Activated CD4-positive, alpha-beta T cell treated with anti-CD3 and anti-CD28 coated beads, Interleukin-2, amount 50 U/mL, for 48 hours (primary cell): ENCODE results near the gene CCL16.
"Not testable (repeated sequence)": the region's sequence is repeated elsewhere in the genome, so short reads cannot be mapped to it uniquely, and the experiment has no call there.

ENCODE experiments used
- DNase-seq, 2 experiments: peaks; one replicate each; pipeline ENCODE4 v3.0.0-alpha.2; 2020

Gene CCL16

DNA sequence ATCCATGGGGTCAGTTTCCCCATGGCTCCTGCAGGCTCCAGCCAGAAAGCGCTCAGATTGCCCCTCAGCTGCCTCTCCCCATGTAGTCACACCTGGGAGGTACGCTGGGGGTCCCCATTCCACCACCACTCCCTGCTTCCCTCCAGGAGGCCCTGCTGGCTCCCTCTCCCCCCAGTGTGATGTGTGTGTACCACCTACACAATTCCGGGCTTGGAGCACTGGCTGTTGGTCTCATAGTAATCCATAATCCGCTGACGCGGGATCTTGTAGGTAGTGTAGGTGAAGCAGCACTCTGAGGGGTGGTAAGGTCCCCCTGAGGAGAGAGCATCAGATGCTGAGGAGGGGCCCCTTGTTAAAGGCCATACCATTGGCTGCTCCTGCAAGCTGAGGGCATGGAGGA lies 2.8 kb upstream of the CCL16 start:
- no peak for DNase-seq

DNA sequence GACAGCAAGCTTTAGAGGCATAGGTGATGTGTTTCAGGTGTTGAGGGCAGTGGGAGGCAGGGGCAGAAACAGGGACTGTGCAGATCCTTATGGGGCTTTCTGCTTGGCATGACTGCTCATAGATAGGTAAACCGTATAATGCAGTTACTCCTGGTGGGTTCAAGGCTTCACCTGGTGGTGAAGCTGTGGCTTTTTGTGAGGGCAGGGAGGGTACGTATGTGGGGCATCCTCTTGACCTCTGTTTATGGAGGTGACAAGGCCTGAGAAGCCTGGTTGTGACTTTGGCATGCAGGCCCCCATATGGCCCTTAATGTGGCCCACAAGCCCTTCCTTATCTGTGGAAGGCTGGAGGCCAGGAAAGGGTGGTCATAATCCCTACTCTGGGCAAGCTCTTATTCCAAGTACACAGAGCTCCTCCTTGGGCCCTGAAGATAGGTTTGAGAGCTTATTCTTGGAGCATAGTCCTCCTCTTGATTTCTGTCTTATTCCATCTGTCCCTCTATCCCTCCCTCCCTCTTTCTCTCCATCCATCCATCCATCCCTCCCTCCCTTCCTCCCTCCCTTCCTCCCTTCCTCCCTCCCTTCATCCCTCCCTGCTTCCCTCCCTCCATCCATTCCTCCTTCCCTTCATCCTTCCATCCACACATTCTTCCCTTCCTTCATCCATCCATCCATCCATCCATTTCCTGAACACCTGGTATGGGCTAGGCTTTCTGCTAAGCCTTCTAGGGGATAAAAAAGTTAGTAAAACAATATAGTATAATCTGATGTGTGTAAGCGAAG lies 1.3 kb upstream of the CCL16 start:
- no peak for DNase-seq

DNA sequence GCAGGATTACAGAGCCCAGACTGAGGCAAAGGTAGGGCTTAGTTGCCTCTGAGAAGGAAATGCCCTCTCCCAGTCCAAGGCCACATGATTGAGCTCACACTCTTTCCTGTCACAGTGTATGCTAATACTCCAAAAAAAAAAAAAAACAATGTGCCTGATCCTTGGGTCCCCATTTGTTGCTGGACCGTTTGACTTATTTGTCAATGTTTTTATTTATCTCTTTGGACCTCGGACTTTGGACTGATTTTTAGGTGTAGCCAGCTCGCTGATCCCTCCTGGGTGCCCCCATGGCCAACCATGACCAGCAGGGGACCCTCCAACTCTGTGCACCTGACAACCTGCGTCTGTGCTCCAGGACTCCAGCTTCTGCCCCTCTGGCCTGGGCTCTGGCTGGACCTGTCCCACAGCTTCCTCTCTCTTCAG lies 622 bp upstream of the CCL16 start:
- peak in 1 of 2 experiments; percentile 17 for DNase-seq

DNA sequence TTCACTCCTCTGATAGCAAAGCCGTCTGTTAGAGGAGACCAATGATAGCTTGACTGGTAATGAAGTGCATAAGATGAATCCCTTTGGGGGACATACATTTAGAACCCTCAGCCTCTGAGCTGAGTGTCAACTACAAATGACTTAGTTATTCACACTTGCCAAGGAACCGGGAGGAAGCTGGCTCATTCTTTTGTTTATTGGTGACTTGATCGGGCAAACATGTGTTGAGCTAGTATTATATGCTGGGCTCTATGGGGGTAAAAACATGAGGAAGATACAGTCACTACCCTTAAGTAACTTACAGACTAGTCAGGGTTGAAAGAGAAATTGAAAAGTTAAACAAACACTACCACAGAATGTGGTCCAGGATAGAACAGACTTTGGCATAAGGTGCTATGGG lies 3.0 kb downstream of the CCL16 start:
- DNase-seq = no peak

DNA sequence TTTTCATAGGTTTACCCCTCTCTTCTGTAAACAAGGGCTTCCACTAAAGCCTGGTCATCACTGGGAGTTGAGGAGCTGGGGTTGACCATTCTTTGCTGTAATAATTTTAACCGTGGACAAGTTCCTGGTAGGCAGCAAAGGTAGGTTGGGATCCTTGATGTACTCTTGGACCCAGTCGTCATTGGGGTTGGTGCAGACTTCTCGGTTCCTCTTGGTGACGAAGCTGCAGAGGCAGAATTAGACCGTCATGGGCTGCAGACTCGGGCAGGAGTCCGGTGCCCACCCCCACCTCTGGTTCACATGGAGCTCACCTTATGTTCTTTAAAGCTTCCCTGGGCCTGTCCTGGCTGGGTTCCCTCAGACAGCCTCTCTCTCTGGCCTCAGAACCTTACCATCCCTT lies 3.8 kb downstream of the CCL16 start:
- DNase-seq = no peak

DNA sequence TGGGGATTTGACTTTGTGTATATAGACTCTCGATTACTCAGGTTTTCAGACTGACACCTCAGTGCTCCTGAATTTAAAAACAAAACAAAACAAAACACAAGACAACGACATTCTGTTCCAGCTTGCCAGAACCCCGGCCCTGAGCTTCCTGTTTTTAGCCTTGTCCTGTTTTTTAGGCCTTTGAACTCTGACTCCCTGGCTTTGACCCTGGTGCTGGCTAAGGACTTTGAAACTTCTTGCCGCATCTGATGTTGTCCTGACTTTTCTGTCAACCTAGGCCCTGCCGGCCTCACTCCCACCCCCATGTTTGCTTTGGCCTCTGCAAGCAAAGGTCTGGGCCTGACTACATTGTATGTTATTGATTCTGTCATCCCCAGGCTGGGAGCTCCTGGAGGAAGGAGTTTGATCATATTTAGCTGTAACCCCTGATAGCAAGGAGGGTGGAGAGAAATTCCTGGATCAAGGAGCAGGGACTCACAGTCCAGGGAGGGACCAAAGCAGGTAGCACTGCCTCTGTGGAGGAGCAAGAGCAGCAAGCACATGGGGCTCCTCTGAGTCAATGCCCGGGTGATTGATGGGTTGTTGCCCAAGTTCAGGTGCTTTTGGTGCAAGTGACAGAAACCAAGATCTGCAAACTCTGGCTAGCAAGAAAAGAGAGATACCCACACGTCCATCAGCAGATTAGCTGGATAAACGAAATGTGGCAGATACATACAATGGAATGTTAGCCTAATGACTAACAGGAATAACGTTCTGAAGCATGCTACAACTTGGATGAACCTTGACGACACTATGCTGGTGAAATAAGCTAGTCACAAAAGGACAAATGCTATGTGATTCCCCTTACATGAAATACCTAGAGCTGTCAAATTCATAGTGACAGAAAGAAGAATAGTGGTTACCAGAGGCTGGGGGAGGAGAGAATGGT lies 7.7 kb downstream of the CCL16 start:
- DNase-seq = no peak

DNA sequence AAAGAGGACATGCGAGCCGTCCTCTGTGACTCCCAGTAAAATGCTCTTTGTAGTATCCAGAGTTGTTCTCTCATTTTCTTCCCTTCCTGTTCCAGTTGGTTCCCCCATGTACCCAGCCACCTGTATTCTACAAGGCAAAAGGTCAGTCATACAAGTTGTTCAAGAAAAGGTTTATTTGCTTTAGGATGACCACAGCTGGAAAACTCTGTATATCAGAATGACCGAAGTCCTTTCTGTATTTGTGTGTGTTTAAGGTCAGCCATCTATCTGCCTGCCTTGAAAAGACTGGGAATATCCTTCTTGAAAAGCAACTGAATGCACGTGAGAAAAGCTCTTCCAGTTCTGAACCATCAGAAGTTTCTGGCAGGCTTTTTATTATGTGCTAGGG lies 8.4 kb downstream of the CCL16 start:
- no peak for DNase-seq

DNA sequence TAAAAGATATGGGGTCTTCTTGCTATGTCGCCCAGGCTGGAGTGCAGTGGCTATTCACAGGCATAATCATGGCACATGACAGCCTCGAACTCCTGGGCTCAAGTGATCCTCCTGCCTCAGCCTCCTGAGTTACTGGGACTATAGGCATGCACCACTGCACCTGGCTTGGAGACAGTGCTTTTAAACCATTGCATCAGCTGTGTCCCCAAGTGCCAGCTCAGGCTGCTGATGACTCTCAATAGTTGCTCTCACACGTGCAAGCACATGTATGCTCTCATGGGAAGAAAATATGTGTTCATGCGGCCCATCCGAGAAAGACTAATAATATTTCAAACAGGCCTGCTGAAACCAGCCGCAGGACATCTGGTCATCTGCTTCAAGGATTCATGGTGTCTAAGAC lies 8.8 kb downstream of the CCL16 start:
- DNase-seq = no peak

DNA sequence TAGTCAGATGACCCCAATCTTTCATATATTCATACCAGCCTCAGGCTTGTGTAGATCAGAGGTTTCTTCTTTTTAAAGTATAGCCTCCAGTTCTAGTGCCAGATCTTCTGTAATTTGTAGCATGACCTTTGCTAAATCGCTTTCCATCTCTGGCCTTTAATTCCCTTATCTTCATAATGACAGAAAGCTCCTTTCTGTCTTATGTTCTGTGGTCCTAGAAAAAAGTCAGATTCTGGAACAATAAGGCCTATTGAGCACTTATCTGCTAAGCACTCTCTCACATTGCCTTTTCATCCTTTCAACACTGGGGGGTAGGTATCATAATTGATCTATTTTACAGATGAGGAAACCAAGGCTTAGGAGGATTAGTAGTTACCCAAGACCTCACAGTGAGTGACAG lies 9.2 kb downstream of the CCL16 start:
- DNase-seq = no peak

DNA sequence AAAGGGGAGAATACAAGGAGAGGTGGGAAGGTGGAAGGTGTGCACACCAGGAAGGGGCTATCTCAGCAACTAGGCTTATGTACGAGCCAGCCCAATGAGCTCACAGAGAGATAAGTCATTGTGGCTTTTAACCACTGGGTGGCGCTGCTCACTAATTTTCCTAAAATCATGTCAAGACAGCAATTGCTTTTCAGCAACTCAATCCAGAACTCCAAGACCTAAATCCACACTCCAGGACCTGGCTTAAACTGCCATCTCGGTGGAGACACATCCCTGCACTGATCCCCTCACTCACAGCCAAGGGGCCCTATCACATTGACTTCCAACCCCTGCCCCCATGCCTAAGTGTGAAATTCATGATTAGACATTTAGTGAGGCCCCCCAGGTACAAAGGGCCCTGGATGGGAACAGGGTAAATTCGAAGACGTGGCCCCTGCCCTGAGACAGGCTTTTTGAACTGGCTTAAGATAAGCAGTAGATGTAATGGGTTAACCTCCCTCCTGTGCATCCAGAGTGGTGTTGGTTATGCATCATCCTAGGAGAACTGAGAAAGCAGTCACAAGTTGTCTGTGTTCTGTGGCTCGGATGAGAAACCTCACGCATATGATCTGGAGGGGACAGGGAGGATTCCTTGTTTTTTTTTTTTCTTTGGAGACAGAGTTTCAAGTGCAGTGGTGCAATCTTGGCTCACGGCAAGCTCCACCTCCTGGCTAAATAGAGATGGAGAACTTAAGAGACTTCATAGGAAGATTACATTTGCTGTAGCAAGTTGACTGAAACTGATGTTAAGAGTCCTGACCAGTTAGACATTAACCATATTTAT lies 11.5 kb downstream of the CCL16 start:
- DNase-seq = peak; percentile 80 to 84

DNA sequence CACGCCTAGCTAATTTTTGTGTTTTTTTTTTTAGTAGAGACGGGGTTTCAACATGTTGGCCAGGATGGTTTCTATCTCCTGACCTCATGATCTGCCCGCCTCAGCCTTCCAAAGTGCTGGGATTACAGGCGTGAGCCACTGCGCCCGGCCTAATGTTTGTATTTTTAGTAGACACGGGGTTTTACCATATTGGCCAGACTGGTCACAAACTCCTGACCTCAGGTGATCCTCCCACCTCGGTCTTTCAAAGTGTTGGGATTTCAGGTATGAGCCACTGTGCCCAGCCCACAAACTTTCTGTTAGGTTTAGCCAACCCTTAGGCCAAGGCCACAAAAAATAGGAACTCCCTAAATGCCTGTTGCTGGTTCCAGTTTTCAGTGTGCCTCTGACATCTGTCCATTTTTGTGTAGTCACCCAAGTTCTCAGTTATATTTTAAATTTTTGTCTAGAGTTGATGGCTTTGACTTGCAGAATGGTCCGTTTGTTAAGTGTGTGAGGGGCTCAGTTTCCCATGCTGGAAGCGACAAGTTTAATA lies 12.7 kb downstream of the CCL16 start:
- no peak for DNase-seq

DNA sequence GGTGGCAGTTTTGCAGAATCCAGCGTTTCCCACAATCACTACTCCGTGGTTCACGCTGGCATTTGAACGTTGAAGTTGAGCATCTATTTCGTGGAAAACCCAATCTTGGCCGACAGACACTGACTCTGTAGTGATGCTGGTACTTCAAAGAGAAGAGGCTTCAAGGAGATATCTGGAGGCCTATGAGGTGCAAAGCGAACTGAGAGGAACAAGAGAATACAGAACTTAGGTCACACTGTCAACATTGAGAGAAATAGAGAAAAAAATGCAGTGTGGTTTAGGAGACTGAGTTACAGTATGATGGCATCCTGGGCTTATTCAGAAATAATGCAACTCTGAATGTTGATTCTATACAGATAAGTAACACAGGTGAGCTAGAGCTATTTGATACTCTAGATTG lies 16.0 kb downstream of the CCL16 start:
- no peak for DNase-seq

DNA sequence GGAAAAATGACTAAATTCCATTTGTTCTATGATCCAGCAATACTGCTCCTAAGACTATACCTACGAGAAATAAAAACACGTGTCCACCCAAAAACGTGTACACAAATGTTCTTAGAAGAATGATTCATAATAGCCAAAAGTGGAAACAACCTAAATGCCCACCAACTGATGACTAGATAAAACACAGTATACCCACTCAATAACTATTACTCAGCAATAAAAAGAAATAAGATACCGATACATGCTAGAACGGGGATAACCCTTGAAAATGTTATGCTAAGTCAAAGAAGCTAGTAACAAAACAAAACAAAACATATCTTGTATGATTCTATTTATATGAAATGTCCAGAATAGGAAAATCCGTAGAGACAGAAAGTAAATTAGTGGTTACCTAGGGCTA lies 17.6 kb downstream of the CCL16 start:
- no peak for DNase-seq

DNA sequence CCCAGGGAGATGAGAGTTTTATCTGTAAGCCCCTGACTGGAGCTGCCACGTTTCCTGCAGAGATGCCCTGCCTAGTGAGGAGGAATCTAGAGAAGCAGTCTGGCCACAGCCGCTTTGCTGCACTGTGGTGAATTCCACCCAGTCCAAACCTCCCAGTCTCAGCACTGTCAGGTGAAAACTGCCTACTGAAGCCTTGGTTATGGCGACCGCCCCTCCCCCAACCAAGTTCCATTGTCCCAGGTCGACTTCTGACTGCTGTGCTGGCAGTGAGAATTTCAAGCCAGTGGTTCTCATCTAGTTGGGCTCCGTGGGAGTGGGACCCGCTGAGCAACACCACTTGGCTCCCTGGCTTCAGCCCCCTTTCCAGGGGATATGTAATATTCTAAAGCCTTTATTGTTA lies 27.6 kb downstream of the CCL16 start:
- no peak for DNase-seq

DNA sequence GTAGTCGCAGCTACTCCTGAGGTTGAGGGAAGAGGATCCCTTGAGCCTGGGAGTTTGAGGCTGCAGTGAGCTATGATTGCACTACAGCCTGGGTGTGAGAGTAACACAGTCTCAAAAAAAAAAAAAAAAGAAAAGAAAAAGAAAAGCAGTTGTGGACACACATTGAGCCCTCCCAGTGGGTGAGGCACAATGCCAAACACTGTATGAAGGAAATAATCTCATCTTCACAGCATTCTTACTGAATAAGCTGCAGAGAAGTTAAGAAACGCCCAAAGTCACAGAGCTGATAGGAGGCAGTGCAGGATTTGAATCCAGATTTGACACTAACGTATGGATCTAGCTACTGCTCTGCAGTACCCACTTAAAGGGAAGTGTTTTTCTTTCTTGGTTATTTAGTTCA lies 31.9 kb downstream of the CCL16 start:
- DNase-seq = no peak

DNA sequence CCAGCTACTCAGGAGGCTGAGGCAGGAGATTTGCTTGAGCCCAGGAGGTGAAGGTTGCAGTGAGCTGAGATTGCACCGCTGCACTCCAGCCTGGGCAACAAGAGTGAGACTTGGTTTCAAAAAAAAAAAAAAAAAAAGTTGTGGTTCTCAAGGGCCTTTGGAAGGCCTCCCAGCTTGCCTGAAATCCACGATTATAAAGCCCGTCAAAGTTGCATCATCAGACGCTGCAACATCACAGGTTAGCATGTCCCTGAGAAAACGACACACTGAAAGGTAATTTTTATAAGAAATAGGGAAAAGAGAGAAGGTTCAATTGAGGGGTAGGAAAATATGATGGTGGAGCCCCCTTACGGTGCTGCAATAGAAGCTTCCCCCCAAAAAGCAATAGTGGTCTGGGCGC lies 33.2 kb downstream of the CCL16 start:
- no peak for DNase-seq

DNA sequence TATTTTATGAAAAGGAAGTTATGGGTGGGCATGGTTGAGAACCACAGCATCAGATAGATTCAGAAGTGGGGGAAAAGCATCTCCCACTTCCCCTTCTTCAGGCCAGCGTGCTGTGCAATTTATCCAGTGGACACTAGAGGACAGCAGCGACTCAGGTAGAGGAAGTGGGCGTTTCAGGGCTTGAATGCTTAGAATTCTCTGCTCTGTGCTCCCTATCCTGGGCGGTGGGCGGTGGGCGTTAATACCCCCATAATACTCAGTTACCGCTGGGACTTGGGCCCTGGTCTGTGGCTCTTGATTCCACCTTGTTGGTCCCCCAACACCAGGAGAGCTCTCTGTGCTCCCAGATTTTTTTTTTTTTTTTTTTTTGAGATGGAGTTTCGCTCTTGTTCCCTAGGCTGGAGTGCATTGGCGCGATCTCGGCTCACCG lies 34.1 kb downstream of the CCL16 start:
- DNase-seq = peak; percentile 49 to 58

DNA sequence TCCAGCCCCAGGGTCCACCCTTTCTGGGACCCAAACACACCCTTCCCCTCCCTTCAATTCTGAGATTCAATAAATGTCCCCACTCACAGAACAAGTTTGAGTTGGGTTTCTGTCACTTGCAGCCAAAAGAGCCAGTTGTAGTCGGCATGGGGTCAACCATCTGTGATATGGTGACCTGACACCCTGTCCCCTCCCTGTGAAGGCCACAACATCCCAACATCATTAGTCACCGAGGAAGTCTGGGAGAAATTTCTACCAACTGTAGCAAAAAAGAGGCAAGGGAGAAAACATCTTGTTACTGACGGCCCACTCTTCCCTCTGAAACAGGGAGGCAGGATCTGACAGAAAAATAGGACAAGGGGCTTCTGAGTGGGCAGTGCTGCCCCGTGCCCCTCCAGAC lies 37.1 kb downstream of the CCL16 start:
- DNase-seq = no peak

DNA sequence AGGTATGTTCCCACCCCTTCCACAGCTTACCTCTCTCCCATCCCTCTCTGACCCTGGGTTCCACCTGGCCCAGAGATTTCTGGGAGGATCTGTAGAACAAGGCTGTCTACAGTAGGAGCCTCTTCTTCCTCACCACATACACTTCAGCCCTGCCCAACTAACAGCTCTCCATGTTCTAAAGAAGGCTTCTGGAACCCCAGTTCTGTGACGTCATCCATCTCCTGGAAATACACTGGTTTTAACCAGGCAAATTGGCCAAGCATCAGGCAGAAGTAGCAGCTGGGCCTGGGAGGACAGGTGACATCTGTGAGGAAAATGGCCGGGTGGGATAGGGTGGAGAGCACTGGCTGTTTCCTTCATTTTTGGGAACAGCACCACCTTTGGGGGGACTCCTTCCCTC lies 37.8 kb downstream of the CCL16 start, which contains the start of gene LYZL6:
Gene LYZL6, minus strand, starts transcription at position 177 of the 400 bp plus-strand sequence. CDS start 4,357 bp downstream, outside the sequence.
- DNase-seq = no peak

DNA sequence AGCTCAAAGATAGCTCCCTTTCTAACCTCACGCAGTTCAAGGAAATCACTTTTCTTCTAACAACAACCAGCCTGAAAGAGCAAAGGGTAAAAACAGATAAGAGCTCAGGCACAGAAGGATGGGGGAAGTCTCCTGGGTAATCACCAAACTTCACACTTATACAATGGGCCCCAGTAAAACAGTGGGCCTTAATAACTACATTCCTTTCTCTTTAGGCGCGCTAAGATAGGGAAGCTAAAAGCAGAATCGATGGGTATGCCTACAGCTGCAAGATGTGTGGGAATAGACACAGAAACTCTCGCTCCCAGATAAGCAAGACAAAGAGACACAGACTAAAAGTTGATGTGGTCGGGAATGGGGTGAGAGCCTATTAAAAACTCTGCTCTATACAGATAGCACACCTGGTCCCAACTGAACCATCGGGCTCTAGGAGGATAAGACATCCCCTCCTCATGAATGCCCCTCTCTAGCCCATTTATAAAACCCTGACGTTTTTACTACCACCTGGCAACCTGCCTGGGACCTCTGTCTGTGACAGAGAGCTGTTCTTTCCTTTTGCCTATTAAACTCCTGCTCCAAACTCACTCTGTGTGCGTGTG lies 38.6 kb downstream of the CCL16 start:
- DNase-seq = no peak

DNA sequence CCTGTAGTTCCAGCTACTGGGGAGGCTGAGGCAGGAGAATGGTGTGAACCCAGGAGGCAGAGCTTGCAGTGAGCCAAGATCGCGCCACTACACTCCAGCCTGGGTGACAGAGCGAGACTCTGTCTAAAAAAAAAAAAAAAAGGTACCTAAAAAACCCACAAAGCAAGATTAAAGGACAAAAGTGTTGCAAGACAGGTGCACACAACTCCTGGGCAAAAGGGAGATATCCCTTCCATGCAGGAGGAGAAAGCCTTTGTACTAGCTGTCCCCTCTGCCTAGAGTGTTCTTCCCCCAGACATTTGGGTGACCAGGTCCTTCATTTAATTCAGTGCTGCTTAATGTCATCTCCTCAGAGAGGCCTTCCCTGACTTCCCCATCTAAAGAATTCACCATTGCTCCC lies 42.8 kb downstream of the CCL16 start:
- not testable (repeated sequence) for DNase-seq

DNA sequence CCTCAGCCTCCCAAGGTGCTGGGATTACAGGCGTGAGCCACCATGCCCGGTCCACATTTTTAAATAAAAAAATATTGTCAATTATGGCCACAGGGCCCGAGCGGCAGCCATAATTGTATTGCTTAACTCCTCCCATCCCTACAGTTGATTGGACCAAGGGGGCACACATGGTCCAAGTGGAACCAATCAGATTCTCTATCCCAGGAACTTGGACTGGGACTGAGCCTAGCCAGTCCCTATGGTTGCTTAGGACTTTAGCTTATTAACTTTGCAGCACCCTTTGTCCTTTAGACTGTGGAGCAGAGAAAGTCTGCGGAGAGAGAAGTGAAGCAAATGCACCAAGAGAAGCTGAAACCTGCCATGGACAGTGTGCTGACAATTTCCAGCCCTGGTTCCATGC lies 45.2 kb downstream of the CCL16 start:
- DNase-seq = no peak
